Fibroblast of lung (primary cell): ENCODE results near the gene MARCHF2.

ENCODE experiments used
- CTCF ChIP-seq, 2 donors: IDR thresholded peaks in 1 of 2; conservative IDR thresholded peaks in 1 of 2; 1 replicate in 1 of 2; 2 replicates in 1 of 2; pipeline ENCODE4 v1.5.1; 2011 to 2012; ENCODE audit warnings: low read length in 2 of 2, control low read depth in 1 of 2, inconsistent platforms in 1 of 2, low read depth in 1 of 2, mild to moderate bottlenecking in 1 of 2
- EZH2 ChIP-seq: IDR thresholded peaks from 2 replicates; pipeline ENCODE4 v1.5.1; 2012; ENCODE audit warnings: low read length, control low read depth, mild to moderate bottlenecking; ENCODE audit errors: missing control alignments

GRCh38 chr19:8423817-8424223, 10.7 kb downstream of the MARCHF2 start:
- TF ChIP-seq CTCF (conservative IDR thresholded peaks at IDR 0.05 in 1 of 2, IDR thresholded peaks at IDR 0.05 in 1 of 2; ENCODE audit: low read depth in 1 of 2, low read length in 2 of 2) (no peak), EZH2 (no peak)
